Measurements from ENCODE around the gene ADRM1. TPM values are rescaled to one million over a fixed set of nuclear protein-coding genes. Genes with fewer than 3 reads are reported as not detected.

The ADRM1 gene
- 51.1 and 93.3 TPM in 2 replicates for total RNA-seq (ENCODE audit: low replicate concordance)

GRCh38 chr20:62302341-62303061 lies at the start of gene ADRM1:
Gene ADRM1 (plus strand): TSS chr20:62302997. CDS start chr20:62303569, 572 bp downstream.

Other genes with a start within 250 kb of the ADRM1 start
- 2.1 and 2.4 TPM in 2 replicates for gene TAF4, start 237.1 kb upstream of the ADRM1 start, total RNA-seq (ENCODE audit: low replicate concordance)
- gene LSM14B, start 180.5 kb upstream of the ADRM1 start, total RNA-seq (ENCODE audit: low replicate concordance), result 40.6 and 50.3 TPM in 2 replicates
- 465 and 472 TPM in 2 replicates for gene PSMA7, start 159.6 kb upstream of the ADRM1 start, total RNA-seq (ENCODE audit: low replicate concordance)
- 11.0 and 21.2 TPM in 2 replicates for gene SS18L1, start 159.2 kb upstream of the ADRM1 start, total RNA-seq (ENCODE audit: low replicate concordance)
- gene MTG2, start 120.0 kb upstream of the ADRM1 start, total RNA-seq (ENCODE audit: low replicate concordance), result 18.3 and 22.2 TPM in 2 replicates
- not detected in 2 replicates for gene HRH3, start 82.7 kb upstream of the ADRM1 start, total RNA-seq (ENCODE audit: low replicate concordance)
- 33.2 and 38.6 TPM in 2 replicates for gene OSBPL2, start 64.5 kb upstream of the ADRM1 start, total RNA-seq (ENCODE audit: low replicate concordance)
- gene LAMA5, start 64.3 kb downstream of the ADRM1 start, total RNA-seq (ENCODE audit: low replicate concordance), result 8.1 and 63.7 TPM in 2 replicates
- 1,874 and 4,029 TPM in 2 replicates for gene RPS21, start 84.1 kb downstream of the ADRM1 start, total RNA-seq (ENCODE audit: low replicate concordance)
- gene CABLES2, start 104.3 kb downstream of the ADRM1 start, total RNA-seq (ENCODE audit: low replicate concordance), result 0.45 and 0.47 TPM in 2 replicates
- gene RBBP8NL, start 124.5 kb downstream of the ADRM1 start, total RNA-seq (ENCODE audit: low replicate concordance), result not detected in 2 replicates
- gene GATA5, start 173.0 kb downstream of the ADRM1 start, total RNA-seq (ENCODE audit: low replicate concordance), result 1.7 TPM in 1 of 2 replicates, not detected in the other